Fibroblast of pulmonary artery (primary cell): ENCODE data around the gene LIG1.

Experiments
- DNase-seq: peaks from one replicate; pipeline ENCODE4 v3.0.0-alpha.2; 2010; ENCODE audit warnings: low read depth
- H3K4me3 ChIP-seq: replicated peaks from 2 replicates; pipeline ENCODE4 v1.5.1; 2011; ENCODE audit warnings: low read depth, mild to moderate bottlenecking, control low read depth, low read length, moderate library complexity
- TF ChIP-seq, protein P1 (sequence below): IDR thresholded peaks from 2 replicates; pipeline ENCODE4 v1.5.1; 2011; ENCODE audit warnings: mild to moderate bottlenecking, control low read depth, low read length, inconsistent platforms; ENCODE audit errors: missing control alignments

LIG1 gene

GRCh38 chr19:48203794-48204628 lies 33.9 kb upstream of the LIG1 start:
- H3K4me3 ChIP-seq: peak overlapping the region; percentile 92
- peak; percentile 95 for DNase-seq
- TF ChIP-seq, protein P1, sequence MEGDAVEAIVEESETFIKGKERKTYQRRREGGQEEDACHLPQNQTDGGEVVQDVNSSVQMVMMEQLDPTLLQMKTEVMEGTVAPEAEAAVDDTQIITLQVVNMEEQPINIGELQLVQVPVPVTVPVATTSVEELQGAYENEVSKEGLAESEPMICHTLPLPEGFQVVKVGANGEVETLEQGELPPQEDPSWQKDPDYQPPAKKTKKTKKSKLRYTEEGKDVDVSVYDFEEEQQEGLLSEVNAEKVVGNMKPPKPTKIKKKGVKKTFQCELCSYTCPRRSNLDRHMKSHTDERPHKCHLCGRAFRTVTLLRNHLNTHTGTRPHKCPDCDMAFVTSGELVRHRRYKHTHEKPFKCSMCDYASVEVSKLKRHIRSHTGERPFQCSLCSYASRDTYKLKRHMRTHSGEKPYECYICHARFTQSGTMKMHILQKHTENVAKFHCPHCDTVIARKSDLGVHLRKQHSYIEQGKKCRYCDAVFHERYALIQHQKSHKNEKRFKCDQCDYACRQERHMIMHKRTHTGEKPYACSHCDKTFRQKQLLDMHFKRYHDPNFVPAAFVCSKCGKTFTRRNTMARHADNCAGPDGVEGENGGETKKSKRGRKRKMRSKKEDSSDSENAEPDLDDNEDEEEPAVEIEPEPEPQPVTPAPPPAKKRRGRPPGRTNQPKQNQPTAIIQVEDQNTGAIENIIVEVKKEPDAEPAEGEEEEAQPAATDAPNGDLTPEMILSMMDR: no peak

GRCh38 chr19:48203222-48203793 lies 33.2 kb upstream of the LIG1 start:
- TF ChIP-seq, protein P1: no peak
- H3K4me3 ChIP-seq: peak overlapping the region; percentile 92
- DNase-seq: no peak

DNA sequence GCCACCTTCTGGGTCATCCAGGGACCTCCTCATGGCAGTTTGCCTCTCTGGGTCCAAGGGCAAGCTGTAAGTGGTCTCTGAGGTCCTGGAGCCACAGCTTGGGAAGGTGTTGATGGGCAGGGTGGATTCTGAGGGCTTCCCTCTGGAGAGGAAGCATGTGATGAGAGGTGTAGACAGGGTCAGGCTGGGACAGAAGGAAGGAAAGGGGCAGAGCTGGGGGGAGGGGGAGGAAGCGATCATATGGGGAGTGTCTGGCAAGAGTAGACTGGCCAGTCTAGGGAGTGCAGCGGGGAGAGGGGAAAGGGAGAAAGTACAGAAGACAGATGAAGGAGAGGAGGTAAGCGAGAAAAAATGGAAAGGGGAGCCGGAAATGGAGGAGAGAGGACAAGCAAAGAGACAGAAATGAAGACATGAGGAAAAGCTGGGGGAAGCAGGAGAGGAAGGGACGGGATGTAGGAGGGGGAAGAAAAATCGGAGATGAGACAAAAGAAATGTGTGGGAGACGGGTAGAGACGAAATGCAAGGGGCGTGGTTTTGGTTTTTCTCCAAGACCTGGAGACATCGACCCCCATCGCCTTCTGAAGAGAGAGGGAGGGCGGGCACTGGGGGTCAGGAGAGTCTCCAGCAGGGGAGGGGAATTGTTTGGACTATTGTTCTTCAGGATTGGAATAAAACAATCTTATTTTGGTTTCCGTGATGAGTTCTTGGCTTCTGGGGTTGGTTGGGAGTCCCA lies 27.0 kb upstream of the LIG1 start:
- TF ChIP-seq, protein P1: no peak
- DNase-seq: peak; percentile 80

GRCh38 chr19:48196321-48196763 lies 26.2 kb upstream of the LIG1 start:
- H3K4me3 ChIP-seq: no peak overlapping the region
- peak; percentile 23 for DNase-seq
- TF ChIP-seq, protein P1: no peak

More for the DNA sequence above, 27.0 kb upstream of the LIG1 start:
- peak overlapping the region; percentile 19 for H3K4me3 ChIP-seq

- no peak overlapping the region for H3K4me3 ChIP-seq
- TF ChIP-seq, protein P1: no peak
- no peak for DNase-seq
These were observed 25.0 kb upstream of the LIG1 start for GRCh38 chr19:48194844-48195830.
